HCT116 (cell line): ENCODE measurements around the gene COL5A2. TPM values are rescaled to one million over a fixed set of nuclear protein-coding genes. Genes with fewer than 3 reads are reported as not detected.

Experiments
- ATAC-seq: fragments of 200-7000 bp; cut with Tn5 transposase; 2 replicates; pipeline ENCODE4 v1.9.1; 2020; ENCODE audit warnings: mild to moderate bottlenecking, moderate library complexity
- BruUV-seq: library from RNA; stranded (reverse); fragments of 400-500 nt; replicated peaks from 2 replicates; lab custom pipeline; 2021; lab: Mats Ljungman, UMichigan
- CTCF ChIA-PET: fragments of 300-600 bp; sonication (Branson Sonifier 250); formaldehyde crosslinking; loops from one replicate; lab custom pipeline; 2021; ENCODE audit warnings: antibody characterized with exemption; lab: Charles Lee
- POLR2A ChIA-PET: fragments of 300-600, 350-600 bp; sonication (Branson Sonifier 250); formaldehyde crosslinking; loops from one replicate; lab custom pipeline; 2021; ENCODE audit warnings: antibody characterized with exemption; lab: Charles Lee
- RAD21 ChIA-PET, 2 experiments: fragments of 300-600 bp; sonication (Branson Sonifier 250); formaldehyde crosslinking; loops; one replicate each; lab custom pipeline; 2023; ENCODE audit warnings: low total read pairs in 2 of 2; ENCODE audit not compliant: uncharacterized antibody in 2 of 2, unreplicated experiment in 2 of 2, low non-redundant PET in 1 of 2; lab: Charles Lee
- DNase-seq: peaks from one replicate; pipeline ENCODE4 v3.0.0-alpha.2; 2010; ENCODE audit warnings: low read depth, low spot score
- H2AFZ ChIP-seq: fragments of 200-600 bp; shearing (Covaris generic), sonication (generic); 2 replicates; pipeline ENCODE4 v1.6.1; 2017; ENCODE audit warnings: low read depth, mixed run types, mixed read lengths, antibody characterized with exemption, low read length; ENCODE audit not compliant: poor library complexity, severe bottlenecking
- H3K27ac ChIP-seq: 2 replicates; pipeline ENCODE4 v1.5.1; 2012; ENCODE audit warnings: low read depth, low read length
- H3K27me3 ChIP-seq: fragments of 200-600 bp; sonication (generic); 2 replicates; pipeline ENCODE4 v1.6.1; 2016; ENCODE audit warnings: mixed run types, low read length, mixed read lengths; ENCODE audit not compliant: insufficient read depth
- H3K36me3 ChIP-seq, 2 experiments: fragments of 200-500 bp in 1 of 2; fragments of 200-600 bp in 1 of 2; sonication (Bioruptor generic) in 1 of 2; sonication (generic) in 1 of 2; 2 replicates each; pipeline versions ENCODE4 v1.5.1 to v1.6.1; 2014 to 2016; ENCODE audit warnings: low read length in 2 of 2, inconsistent platforms in 1 of 2, mixed read lengths in 1 of 2, mixed run types in 1 of 2; ENCODE audit not compliant: insufficient read depth in 2 of 2, control insufficient read depth in 1 of 2
- H3K4me1 ChIP-seq, 2 experiments: fragments of 200-600 bp in 1 of 2; sonication (generic) in 1 of 2; 2 replicates each; pipeline versions ENCODE4 v1.5.1 to v1.6.1; 2012 to 2017; ENCODE audit warnings: low read length in 2 of 2, inconsistent platforms in 1 of 2, mild to moderate bottlenecking in 1 of 2, mixed read lengths in 1 of 2, mixed run types in 1 of 2, moderate library complexity in 1 of 2; ENCODE audit not compliant: insufficient read depth in 2 of 2, control insufficient read depth in 1 of 2
- H3K4me2 ChIP-seq: fragments of 200-600 bp; sonication (generic); 2 replicates; pipeline ENCODE4 v1.6.1; 2017; ENCODE audit warnings: mixed run types, low read length, mixed read lengths
- H3K4me3 ChIP-seq, 2 experiments: fragments of 200-600 bp in 1 of 2; sonication (generic) in 1 of 2; replicated peaks in 1 of 2; 2 replicates each; pipeline ENCODE4 v1.5.1; 2011 to 2016; ENCODE audit warnings: low read length in 2 of 2, control low read depth in 1 of 2, low read depth in 1 of 2, mild to moderate bottlenecking in 1 of 2, mixed read lengths in 1 of 2, mixed run types in 1 of 2
- H3K79me2 ChIP-seq: fragments of 200-600 bp; sonication (generic); 2 replicates; pipeline ENCODE4 v1.6.1; 2017; ENCODE audit warnings: mild to moderate bottlenecking, mixed run types, low read length, moderate library complexity, mixed read lengths; ENCODE audit not compliant: insufficient read depth
- H3K9ac ChIP-seq: fragments of 200-600 bp; sonication (generic); 2 replicates; pipeline ENCODE4 v1.6.1; 2016; ENCODE audit warnings: low read length, mixed read lengths
- H3K9me2 ChIP-seq: fragments of 200-600 bp; sonication (generic), shearing (Covaris generic); 2 replicates; pipeline ENCODE4 v1.6.1; 2017; ENCODE audit warnings: mixed run types, mild to moderate bottlenecking, moderate library complexity; ENCODE audit not compliant: insufficient read depth
- H3K9me3 ChIP-seq, 2 experiments: fragments of 200-500 bp in 1 of 2; fragments of 200-600 bp in 1 of 2; sonication (Bioruptor generic) in 1 of 2; sonication (generic) in 1 of 2; 2 replicates each; pipeline ENCODE4 v1.6.1; 2014 to 2017; ENCODE audit warnings: low read length in 2 of 2, mixed read lengths in 2 of 2, inconsistent platforms in 1 of 2, low read depth in 1 of 2, mild to moderate bottlenecking in 1 of 2, mixed run types in 1 of 2, moderate library complexity in 1 of 2; ENCODE audit not compliant: control insufficient read depth in 1 of 2, insufficient read depth in 1 of 2
- H4K20me1 ChIP-seq: fragments of 200-600 bp; sonication (generic), shearing (Covaris generic); 2 replicates; pipeline ENCODE4 v1.6.1; 2017; ENCODE audit warnings: mixed run types, mild to moderate bottlenecking, moderate library complexity; ENCODE audit not compliant: insufficient read depth
- CBX3 ChIP-seq: IDR thresholded peaks from 2 replicates; pipeline ENCODE4 v1.6.1; 2012; ENCODE audit warnings: low read depth
- EZH2phosphoT487 ChIP-seq: fragments of 200-600 bp; IDR thresholded peaks from 2 replicates; pipeline ENCODE4 v1.6.1; 2018; ENCODE audit warnings: antibody characterized with exemption, borderline replicate concordance
- FOSL1 ChIP-seq: IDR thresholded peaks from 2 replicates; pipeline ENCODE4 v1.6.1; 2012; ENCODE audit warnings: low read depth
- JUND ChIP-seq: IDR thresholded peaks from 2 replicates; pipeline ENCODE4 v1.6.1; 2012
- POLR2AphosphoS5 ChIP-seq: IDR thresholded peaks from 2 replicates; pipeline ENCODE4 v1.6.1; 2011; ENCODE audit warnings: mild to moderate bottlenecking, low read depth, low read length, moderate library complexity
- SIN3A ChIP-seq: IDR thresholded peaks from 2 replicates; pipeline ENCODE4 v1.6.1; 2012; ENCODE audit warnings: low read depth
- YY1 ChIP-seq: IDR thresholded peaks from 2 replicates; pipeline ENCODE4 v1.6.1; 2011; ENCODE audit warnings: low read length, low read depth, moderate library complexity, mild to moderate bottlenecking; ENCODE audit not compliant: insufficient replicate concordance; ENCODE audit errors: extremely low read depth
- ZBTB33 ChIP-seq: IDR thresholded peaks from 2 replicates; pipeline ENCODE4 v1.6.1; 2011; ENCODE audit warnings: mild to moderate bottlenecking, low read length, moderate library complexity; ENCODE audit not compliant: insufficient replicate concordance; ENCODE audit errors: extremely low read depth
- ZFX ChIP-seq: fragments of 450-650 bp; IDR thresholded peaks from 2 replicates; pipeline ENCODE4 v1.6.1; 2017
- ZNF274 ChIP-seq: fragments of 200-500 bp; sonication (Bioruptor generic); IDR thresholded peaks from 2 replicates; pipeline ENCODE4 v1.6.1; 2014; ENCODE audit warnings: mild to moderate bottlenecking, low read depth, low read length, inconsistent platforms
- intact Hi-C: fragments of 100-400 bp; cut with micrococcal nuclease; formaldehyde crosslinking; loops from 2 replicates; pipeline ENCODE4 v1.10.0; 2022
- total RNA-seq: library from RNA; stranded (reverse); gene quantifications from one replicate; pipeline ENCODE4 v1.2.1, GENCODE V29; 2021; ENCODE audit not compliant: unreplicated experiment

The COL5A2 gene
- total RNA-seq, 1 experiment from 2014 or later, result 2.3 TPM

GRCh38 chr2:189102735-189103134, 76.8 kb downstream of the COL5A2 start:
- ChIA-PET CTCF (no interaction called here), POLR2A (no interaction called here), RAD21 (no interaction called here)
- no peaks in the 10 kb centered on the region for H3K36me3 ChIP-seq
- no peak for DNase-seq
- intact Hi-C loops, result no loop called here
- no peak for ATAC-seq
- no peak overlapping the region for H3K27ac ChIP-seq
- no peaks in the 10 kb centered on the region for H3K79me2 ChIP-seq
- no peak overlapping the region for H3K4me3 ChIP-seq
- no peaks in the 10 kb centered on the region for H4K20me1 ChIP-seq
- H3K9me3 ChIP-seq, result no peaks in the 10 kb centered on the region
- H2AFZ ChIP-seq, result no peak overlapping the region
- H3K4me1 ChIP-seq, result no peaks in the 10 kb centered on the region
- H3K4me2 ChIP-seq, result no peak overlapping the region
- no TSS peak for BruUV-seq
- no peaks in the 10 kb centered on the region for H3K27me3 ChIP-seq
- no peak overlapping the region for H3K9ac ChIP-seq
- no peaks in the 10 kb centered on the region for H3K9me2 ChIP-seq
- TF ChIP-seq POLR2AphosphoS5, result no peak
- no peak for TF ChIP-seq SIN3A
- TF ChIP-seq YY1, result no peak
- no peak for TF ChIP-seq CBX3
- no peak for TF ChIP-seq JUND
- TF ChIP-seq FOSL1, result no peak
- TF ChIP-seq ZBTB33, result no peak
- no peak for TF ChIP-seq EZH2phosphoT487

- Histone ChIP-seq H3K4me1 (peaks cover 9 to 14% of the 10 kb centered on the region in 2 experiments; a peak in 3 of 4 replicates), H3K4me2 (no peak overlapping the region), H3K36me3 (no peaks in the 10 kb centered on the region), H3K9me3 (no peaks in the 10 kb centered on the region), H3K9ac (no peak overlapping the region), H3K27me3 (no peaks in the 10 kb centered on the region), H3K79me2 (no peaks in the 10 kb centered on the region), H4K20me1 (no peaks in the 10 kb centered on the region), H2AFZ (no peak overlapping the region), H3K27ac (no peak overlapping the region), H3K4me3 (no peak overlapping the region), H3K9me2 (no peaks in the 10 kb centered on the region)
- no peak for DNase-seq
- BruUV-seq, result no TSS peak
- ChIA-PET RAD21 (no interaction called here), POLR2A (no interaction called here), CTCF (interaction anchor here (1.3 kb wide), 1 partner anchor 189 kb away, joined by 3 read pairs; no protein-coding TSS in a partner anchor)
- TF ChIP-seq ZFX, result no peak
- no peak for TF ChIP-seq ZNF274
- no peak for TF ChIP-seq POLR2AphosphoS5
- intact Hi-C loops, result no loop called here
- ATAC-seq, result no peak
Measured at GRCh38 chr2:189097934-189098333, 81.6 kb downstream of the COL5A2 start.
